RWPE1 (cell line): ENCODE measurements around the gene LTO1.

Experiments
- CTCF ChIA-PET: fragments of 350-600 bp; sonication (Branson Sonifier 250); formaldehyde crosslinking; extraction: SDS; loops from one replicate; lab custom pipeline; 2021; lab: Yijun Ruan, JAX
- POLR2A ChIA-PET: fragments of 400-600 bp; formaldehyde crosslinking; extraction: SDS; loops from one replicate; lab custom pipeline; 2020; ENCODE audit warnings: antibody characterized with exemption; ENCODE audit not compliant: low non-redundant PET; lab: Yijun Ruan, JAX
- DNase-seq: peaks from one replicate; pipeline ENCODE4 v3.0.0; 2012; ENCODE audit warnings: low spot score
- H3K27ac ChIP-seq: fragments of 450-650 bp; 2 replicates; pipeline ENCODE4 v1.5.1; 2017
- CTCF ChIP-seq: fragments of 450-650 bp; conservative IDR thresholded peaks from 2 replicates; pipeline ENCODE4 v1.5.1; 2017; ENCODE audit warnings: low read depth, mild to moderate bottlenecking

LTO1 gene

GRCh38 chr11:69662021-69662698, 13.0 kb downstream of the LTO1 start:
- DNase-seq = no peak
- CTCF ChIA-PET = interaction anchor here (0.6 to 2.1 kb wide), 2 partner anchors 8 to 19 kb away, joined by 3 to 12 read pairs; no protein-coding TSS in a partner anchor
- POLR2A ChIA-PET = no interaction called here
- TF ChIP-seq CTCF = no peak
- H3K27ac ChIP-seq = no peak overlapping the region

GRCh38 chr11:69661413-69661715, 13.8 kb downstream of the LTO1 start:
- no peak overlapping the region for H3K27ac ChIP-seq
- DNase-seq = no peak
- no peak for TF ChIP-seq CTCF
- CTCF ChIA-PET = interaction anchor here (2.1 kb wide), 1 partner anchor 9 kb away, joined by 12 read pairs; no protein-coding TSS in a partner anchor
- POLR2A ChIA-PET = no interaction called here

- no peak for TF ChIP-seq CTCF
- DNase-seq = no peak
- POLR2A ChIA-PET = no interaction called here
- H3K27ac ChIP-seq = no peak overlapping the region
- CTCF ChIA-PET = interaction anchor here (0.9 to 2.1 kb wide), 2 partner anchors 10 kb away, joined by 3 to 12 read pairs; no protein-coding TSS in a partner anchor
Measured at GRCh38 chr11:69660001-69660500, 15.1 kb downstream of the LTO1 start.

- no peak overlapping the region for H3K27ac ChIP-seq
- CTCF ChIA-PET = interaction anchor here (0.9 kb wide), 1 partner anchor 10 kb away, joined by 3 read pairs; no protein-coding TSS in a partner anchor
- POLR2A ChIA-PET = no interaction called here
- no peak for DNase-seq
- no peak for TF ChIP-seq CTCF
Measured at GRCh38 chr11:69659591-69659990, 15.6 kb downstream of the LTO1 start.

- ChIA-PET CTCF (interaction anchor here (0.9 to 1.5 kb wide), 3 partner anchors 11 to 557 kb away, joined by 3 to 8 read pairs (median 4); no protein-coding TSS in a partner anchor), POLR2A (no interaction called here)
- no peak for DNase-seq
- no peak overlapping the region for H3K27ac ChIP-seq
- TF ChIP-seq CTCF = no peak
Measured at GRCh38 chr11:69658626-69659450, 16.3 kb downstream of the LTO1 start.

- no peak for TF ChIP-seq CTCF
- ChIA-PET POLR2A (no interaction called here), CTCF (interaction anchor here (1.4 to 1.5 kb wide), 2 partner anchors 12 to 557 kb away, joined by 4 to 8 read pairs; no protein-coding TSS in a partner anchor)
- DNase-seq = no peak
- H3K27ac ChIP-seq = no peak overlapping the region
Measured at GRCh38 chr11:69657911-69658625, 17.1 kb downstream of the LTO1 start.
